ENCODE data around the gene MID1. TPM values are rescaled to one million over a fixed set of nuclear protein-coding genes. Genes with fewer than 3 reads are reported as not detected.

Gene MID1
- total RNA-seq, 1 donor from 2014 or later: 48.1 TPM

DNA sequence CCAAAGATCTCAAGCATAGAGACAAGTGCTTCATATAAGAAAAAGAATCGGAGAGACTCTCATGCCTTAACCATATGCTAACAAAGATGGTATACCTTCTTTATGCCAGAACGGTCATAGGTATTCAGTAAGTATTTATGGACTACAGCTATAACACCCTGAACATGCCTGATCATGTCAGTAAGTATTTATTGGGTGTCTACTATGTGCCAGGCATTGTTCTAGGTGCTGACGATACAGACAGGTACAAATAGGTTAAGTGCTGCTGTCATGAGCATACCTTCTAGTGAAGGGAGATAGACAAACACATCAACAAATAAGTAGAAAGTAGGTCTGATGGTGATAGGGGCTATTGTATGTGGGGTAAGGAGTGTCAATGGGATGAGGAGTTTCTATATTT is 9.5 kb upstream of the MID1 start:
- Mint-ChIP-seq H3K9me3 (no peaks in the 10 kb centered on the region), H3K27ac (ENCODE audit: unreplicated experiment) (no peak overlapping the region), H3K4me1 (peaks cover 42% of the 10 kb centered on the region), H3K27me3 (ENCODE audit: low read depth) (no peaks in the 10 kb centered on the region), H3K36me3 (ENCODE audit: low read depth) (peaks cover 6% of the 10 kb centered on the region), H3K4me3 (no peak overlapping the region)
- no peak for DNase-seq (ENCODE audit: low read depth, low spot score)
- no peak for TF ChIP-seq CTCF (conservative IDR thresholded peaks at IDR 0.05)

DNA sequence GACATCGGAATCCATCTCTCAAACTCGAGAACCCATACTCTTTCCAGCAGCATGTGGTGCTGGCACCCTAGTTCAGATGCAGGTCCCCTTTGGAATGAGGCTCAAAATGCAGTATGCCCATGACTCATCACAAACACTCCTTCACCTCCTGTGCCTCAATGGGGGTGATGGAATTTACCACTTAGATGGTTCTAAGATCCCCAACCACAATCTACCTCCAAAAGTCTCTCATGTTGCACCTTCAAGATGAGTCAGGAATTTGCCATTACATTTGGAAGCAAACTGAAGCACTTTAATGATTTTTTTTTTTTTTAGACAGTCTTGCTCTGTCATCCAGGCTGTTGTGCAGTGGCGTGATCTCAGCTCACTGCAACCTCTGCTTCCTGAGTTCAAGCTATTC is 8.5 kb upstream of the MID1 start:
- no peak for TF ChIP-seq CTCF (conservative IDR thresholded peaks at IDR 0.05)
- no peaks in the 10 kb centered on the region for H3K27me3 Mint-ChIP-seq (ENCODE audit: low read depth)
- DNase-seq (ENCODE audit: low read depth, low spot score): no peak
- H3K9me3 Mint-ChIP-seq: no peaks in the 10 kb centered on the region
- no peak overlapping the region for H3K27ac Mint-ChIP-seq (ENCODE audit: unreplicated experiment)
- H3K4me3 Mint-ChIP-seq: no peak overlapping the region
- H3K4me1 Mint-ChIP-seq: peaks cover 33% of the 10 kb centered on the region
- peaks cover 6% of the 10 kb centered on the region for H3K36me3 Mint-ChIP-seq (ENCODE audit: low read depth)

GRCh38 chrX:10622197-10622596 is 1.8 kb upstream of the MID1 start:
- DNase-seq (ENCODE audit: low read depth, low spot score): no peak
- H3K27me3 Mint-ChIP-seq (ENCODE audit: low read depth): no peaks in the 10 kb centered on the region
- H3K36me3 Mint-ChIP-seq (ENCODE audit: low read depth): no peaks in the 10 kb centered on the region
- no peaks in the 10 kb centered on the region for H3K9me3 Mint-ChIP-seq
- peaks cover 36% of the 10 kb centered on the region for H3K4me1 Mint-ChIP-seq
- H3K4me3 Mint-ChIP-seq: peak overlapping the region; percentile 61
- no peak for TF ChIP-seq CTCF (conservative IDR thresholded peaks at IDR 0.05)
- H3K27ac Mint-ChIP-seq (ENCODE audit: unreplicated experiment): no peak overlapping the region

DNA sequence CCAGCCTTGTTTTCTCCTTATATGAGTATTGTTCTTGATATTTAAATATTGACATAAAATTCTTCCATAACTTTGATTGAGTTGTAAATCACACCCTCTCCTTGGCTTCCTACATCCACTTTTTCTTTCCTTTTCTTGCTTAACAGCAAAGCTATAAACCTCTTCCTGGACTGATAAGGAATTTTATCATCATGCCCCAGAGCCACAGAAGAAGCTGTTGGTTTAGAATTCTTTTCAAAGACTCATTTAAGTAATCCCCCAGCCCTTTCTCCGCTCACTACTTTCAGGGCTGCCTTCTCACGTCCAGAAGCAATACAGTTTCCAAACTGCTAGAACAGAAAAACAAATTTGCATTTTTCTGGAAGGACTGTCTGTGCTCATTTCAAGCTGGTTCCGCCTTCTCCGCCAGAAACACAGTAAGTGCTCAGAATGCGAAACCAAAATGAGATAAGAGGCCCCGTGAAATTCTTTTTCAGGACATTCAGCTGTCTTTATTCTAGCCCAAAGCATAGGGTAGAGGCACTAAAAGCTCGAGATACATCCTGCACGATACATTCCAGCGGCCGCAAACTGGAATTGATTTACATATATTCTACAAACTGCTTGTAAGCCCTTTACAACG is 849 bp downstream of the MID1 start:
- Mint-ChIP-seq H3K9me3 (no peaks in the 10 kb centered on the region), H3K36me3 (ENCODE audit: low read depth) (no peaks in the 10 kb centered on the region), H3K4me3 (peak overlapping the region; percentile 88), H3K27me3 (ENCODE audit: low read depth) (no peaks in the 10 kb centered on the region), H3K4me1 (peaks cover 55% of the 10 kb centered on the region), H3K27ac (ENCODE audit: unreplicated experiment) (no peak overlapping the region)
- no peak for DNase-seq (ENCODE audit: low read depth, low spot score)
- TF ChIP-seq CTCF (conservative IDR thresholded peaks at IDR 0.05): no peak

DNA sequence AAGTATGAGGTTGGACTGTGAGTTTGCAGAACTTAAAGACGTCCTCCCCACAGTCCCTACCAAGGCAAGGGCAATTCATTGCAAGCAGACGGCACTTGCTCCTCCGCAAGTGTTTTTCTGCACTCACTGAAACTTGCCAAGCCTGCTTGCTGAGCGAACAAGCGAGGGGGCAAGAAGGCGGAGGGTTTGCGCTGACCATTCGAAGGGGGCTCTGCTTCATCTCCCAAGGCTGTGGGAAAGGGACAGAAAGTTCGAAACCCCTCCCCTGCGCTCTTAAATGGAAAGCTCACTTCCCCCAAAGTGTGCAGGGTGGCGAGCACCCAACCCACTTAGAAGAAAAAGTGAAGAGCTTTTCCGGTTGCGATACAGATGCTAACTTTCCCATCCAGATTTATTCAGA is 1.4 kb downstream of the MID1 start:
- Mint-ChIP-seq H3K9me3 (no peaks in the 10 kb centered on the region), H3K36me3 (ENCODE audit: low read depth) (no peaks in the 10 kb centered on the region), H3K4me3 (peak overlapping the region; percentile 88), H3K27ac (ENCODE audit: unreplicated experiment) (no peak overlapping the region), H3K27me3 (ENCODE audit: low read depth) (no peaks in the 10 kb centered on the region), H3K4me1 (peaks cover 57% of the 10 kb centered on the region)
- no peak for DNase-seq (ENCODE audit: low read depth, low spot score)
- TF ChIP-seq CTCF (conservative IDR thresholded peaks at IDR 0.05): no peak

Measured in neural crest cell (in vitro differentiated cells).